NT2/D1 (cell line): Measurements from ENCODE around the gene VAV3.

Source experiments
- DNase-seq: peaks from one replicate; pipeline ENCODE4 v3.0.0-alpha.2; 2011; ENCODE audit warnings: low read depth, low spot score
- H3K27me3 ChIP-seq: 2 replicates; pipeline ENCODE4 v1.6.0; 2011; ENCODE audit warnings: mild to moderate bottlenecking; ENCODE audit not compliant: insufficient read length, insufficient read depth
- H3K36me3 ChIP-seq: 2 replicates; pipeline ENCODE4 v1.6.1; 2011; ENCODE audit warnings: mild to moderate bottlenecking, low read length, mixed read lengths; ENCODE audit not compliant: insufficient read depth, insufficient read length
- H3K4me1 ChIP-seq: 2 replicates; pipeline ENCODE4 v1.5.1; 2011; ENCODE audit not compliant: insufficient read depth, insufficient read length
- H3K4me3 ChIP-seq: 2 replicates; pipeline ENCODE4 v1.5.1; 2011; ENCODE audit warnings: low read depth; ENCODE audit not compliant: insufficient read length
- H3K9ac ChIP-seq: 2 replicates; pipeline ENCODE4 v1.6.0; 2011; ENCODE audit warnings: low read depth; ENCODE audit not compliant: insufficient read length
- H3K9me3 ChIP-seq: 2 replicates; pipeline ENCODE4 v1.5.1; 2011; ENCODE audit warnings: mild to moderate bottlenecking, low read length; ENCODE audit not compliant: insufficient read depth
- SUZ12 ChIP-seq: IDR thresholded peaks from 2 replicates; pipeline ENCODE4 v1.6.1; 2011; ENCODE audit not compliant: insufficient read length, insufficient read depth; ENCODE audit errors: extremely low read depth
- YY1 ChIP-seq: IDR thresholded peaks from 2 replicates; pipeline ENCODE4 v1.6.1; 2011; ENCODE audit not compliant: insufficient read length, insufficient read depth
- ZNF274 ChIP-seq: IDR thresholded peaks from 2 replicates; pipeline ENCODE4 v1.6.1; 2011; ENCODE audit warnings: mild to moderate bottlenecking, low read depth, low read length

Gene VAV3

GRCh38 chr1:107793896-107794453 lies 171.0 kb downstream of the VAV3 start:
- no peak overlapping the region for H3K9ac ChIP-seq
- no peaks in the 10 kb centered on the region for H3K9me3 ChIP-seq
- TF ChIP-seq YY1 = no peak
- TF ChIP-seq SUZ12 = no peak
- TF ChIP-seq ZNF274 = no peak
- H3K27me3 ChIP-seq = no peaks in the 10 kb centered on the region
- H3K4me1 ChIP-seq = no peaks in the 10 kb centered on the region
- no peaks in the 10 kb centered on the region for H3K36me3 ChIP-seq
- H3K4me3 ChIP-seq = no peak overlapping the region
- DNase-seq = no peak

GRCh38 chr1:107791348-107791747 lies 173.6 kb downstream of the VAV3 start:
- H3K36me3 ChIP-seq = no peaks in the 10 kb centered on the region
- DNase-seq = no peak
- no peak overlapping the region for H3K9ac ChIP-seq
- H3K4me1 ChIP-seq = no peaks in the 10 kb centered on the region
- no peak overlapping the region for H3K4me3 ChIP-seq
- TF ChIP-seq YY1 (no peak), ZNF274 (no peak)
- no peaks in the 10 kb centered on the region for H3K27me3 ChIP-seq
- no peaks in the 10 kb centered on the region for H3K9me3 ChIP-seq

- H3K36me3 ChIP-seq = no peaks in the 10 kb centered on the region
- H3K9ac ChIP-seq = no peak overlapping the region
- H3K4me1 ChIP-seq = no peaks in the 10 kb centered on the region
- DNase-seq = no peak
- no peak for TF ChIP-seq YY1
- TF ChIP-seq SUZ12 = no peak
- TF ChIP-seq ZNF274 = no peak
- no peak overlapping the region for H3K4me3 ChIP-seq
- H3K27me3 ChIP-seq = no peaks in the 10 kb centered on the region
- no peaks in the 10 kb centered on the region for H3K9me3 ChIP-seq
These were observed 175.0 kb downstream of the VAV3 start for GRCh38 chr1:107789817-107790524.

- Histone ChIP-seq H3K9ac (no peak overlapping the region), H3K4me3 (no peak overlapping the region), H3K4me1 (no peaks in the 10 kb centered on the region), H3K27me3 (no peaks in the 10 kb centered on the region), H3K9me3 (no peaks in the 10 kb centered on the region), H3K36me3 (no peaks in the 10 kb centered on the region)
- DNase-seq = no peak
- TF ChIP-seq YY1 (no peak), SUZ12 (no peak), ZNF274 (no peak)
These were observed 176.5 kb downstream of the VAV3 start for GRCh38 chr1:107788206-107789202.

GRCh38 chr1:107787299-107787698 lies 177.7 kb downstream of the VAV3 start:
- no peak for TF ChIP-seq ZNF274
- no peak for TF ChIP-seq SUZ12
- no peak for TF ChIP-seq YY1
- Histone ChIP-seq H3K4me1 (no peaks in the 10 kb centered on the region), H3K27me3 (no peaks in the 10 kb centered on the region), H3K9me3 (no peaks in the 10 kb centered on the region), H3K4me3 (no peak overlapping the region), H3K36me3 (no peaks in the 10 kb centered on the region), H3K9ac (no peak overlapping the region)
- DNase-seq = no peak

GRCh38 chr1:107786203-107786845 lies 178.7 kb downstream of the VAV3 start:
- Histone ChIP-seq H3K4me3 (no peak overlapping the region), H3K36me3 (no peaks in the 10 kb centered on the region), H3K9me3 (no peaks in the 10 kb centered on the region), H3K27me3 (no peaks in the 10 kb centered on the region), H3K4me1 (no peaks in the 10 kb centered on the region), H3K9ac (no peak overlapping the region)
- DNase-seq = no peak
- no peak for TF ChIP-seq ZNF274
- no peak for TF ChIP-seq SUZ12
- TF ChIP-seq YY1 = no peak
